Measurements from ENCODE around the gene HSD11B1L.

- TF ChIP-seq CTCF (tag by site-specific recombination; IDR thresholded peaks at IDR 0.05), result no peak
- TF ChIP-seq ZNF510 (tag by site-specific recombination; IDR thresholded peaks at IDR 0.05; ENCODE audit: insufficient replicate concordance), result no peak
- TF ChIP-seq ZSCAN5A (tag by site-specific recombination; IDR thresholded peaks at IDR 0.05), result no peak
- no peak for TF ChIP-seq ZNF311 (tag by site-specific recombination; IDR thresholded peaks at IDR 0.05; ENCODE audit: borderline replicate concordance)
Measured at GRCh38 chr19:5694956-5695648, 14.3 kb downstream of the HSD11B1L start.
